NCI-H2227 (cell line): ENCODE data around the gene CD8B.
"Not testable (repeated sequence)": the region's sequence is repeated elsewhere in the genome, so short reads cannot be mapped to it uniquely, and the experiment has no call there.

Source experiments
- DNase-seq: peaks from one replicate; lab custom pipeline; 2025; ENCODE audit not compliant: unreplicated experiment; lab: John Stamatoyannopoulos, UW

CD8B gene

GRCh38 chr2:86836915-86837695, 24.6 kb downstream of the CD8B start:
- not testable (repeated sequence) for DNase-seq

GRCh38 chr2:86835548-86835889, 26.2 kb downstream of the CD8B start:
- DNase-seq = not testable (repeated sequence)

- DNase-seq = no peak
Measured at GRCh38 chr2:86833315-86833714, 28.4 kb downstream of the CD8B start.

- no peak for DNase-seq
Measured at GRCh38 chr2:86832334-86833096, 29.2 kb downstream of the CD8B start.

GRCh38 chr2:86831537-86831936, 30.1 kb downstream of the CD8B start:
- no peak for DNase-seq

- no peak for DNase-seq
Measured at GRCh38 chr2:86826951-86827350, 34.7 kb downstream of the CD8B start.

GRCh38 chr2:86825693-86826381, 35.8 kb downstream of the CD8B start:
- no peak for DNase-seq

- DNase-seq = no peak
Measured at GRCh38 chr2:86825036-86825692, 36.5 kb downstream of the CD8B start.

GRCh38 chr2:86822668-86823345, 38.9 kb downstream of the CD8B start:
- DNase-seq = no peak

GRCh38 chr2:86821842-86822241, 39.8 kb downstream of the CD8B start:
- DNase-seq = no peak

- no peak for DNase-seq
Measured at GRCh38 chr2:86821306-86821705, 40.4 kb downstream of the CD8B start.

GRCh38 chr2:86818957-86819356, 42.7 kb downstream of the CD8B start:
- DNase-seq = no peak

GRCh38 chr2:86818114-86818801, 43.4 kb downstream of the CD8B start:
- DNase-seq = no peak

GRCh38 chr2:86815611-86816010, 46.1 kb downstream of the CD8B start:
- DNase-seq = no peak

GRCh38 chr2:86809481-86810121, 52.1 kb downstream of the CD8B start:
- no peak for DNase-seq

GRCh38 chr2:86808315-86809161, 53.1 kb downstream of the CD8B start:
- peak; percentile 93 for DNase-seq

GRCh38 chr2:86807468-86808275, 54.0 kb downstream of the CD8B start:
- peak; percentile 90 for DNase-seq

- no peak for DNase-seq
Measured at GRCh38 chr2:86807133-86807467, 54.6 kb downstream of the CD8B start.
